PC-3 (cell line): Measurements from ENCODE around the gene KRTAP2-4. TPM values are rescaled to one million over a fixed set of nuclear protein-coding genes. Genes with fewer than 3 reads are reported as not detected.
A peak's percentile ranks its signal among the peaks of the same experiment; 100 is the strongest.
"Not testable (repeated sequence)": the region's sequence is repeated elsewhere in the genome, so short reads cannot be mapped to it uniquely, and the experiment has no call there.

Source experiments
- ATAC-seq: fragments of 200-7000 bp; cut with Tn5 transposase; 2 replicates; pipeline ENCODE4 v1.9.1; 2020; ENCODE audit warnings: mild to moderate bottlenecking, moderate library complexity
- BruUV-seq: library from RNA; stranded (reverse); fragments of 400-500 nt; replicated peaks from 2 replicates; lab custom pipeline; 2021; lab: Mats Ljungman, UMichigan
- CTCF ChIA-PET: fragments of 300-600 bp; sonication (Branson Sonifier 250); formaldehyde crosslinking; loops from one replicate; lab custom pipeline; 2022; ENCODE audit warnings: antibody characterized with exemption; lab: Charles Lee
- POLR2A ChIA-PET: fragments of 300-600 bp; sonication (Branson Sonifier 250); formaldehyde crosslinking; loops from one replicate; lab custom pipeline; 2022; ENCODE audit warnings: antibody characterized with exemption; ENCODE audit not compliant: unreplicated experiment; lab: Charles Lee
- DNase-seq: peaks from one replicate; pipeline ENCODE4 v3.0.0-alpha.2; 2015
- H2AFZ ChIP-seq: fragments of 300-600 bp; sonication (generic); 2 replicates; pipeline ENCODE4 v1.6.0; 2016; ENCODE audit warnings: antibody characterized with exemption, low read length
- H3F3A ChIP-seq: fragments of 300-600 bp; sonication (generic); one replicate; pipeline ENCODE4 v1.6.0; 2017; ENCODE audit warnings: antibody characterized with exemption, low read length, control low read depth, mild to moderate bottlenecking; ENCODE audit not compliant: unreplicated experiment
- H3K27ac ChIP-seq: fragments of 300-600 bp; sonication (generic); 2 replicates; pipeline ENCODE4 v1.5.1; 2016; ENCODE audit warnings: mild to moderate bottlenecking, low read length
- H3K27me3 ChIP-seq: fragments of 300-600 bp; sonication (generic); 2 replicates; pipeline ENCODE4 v1.6.1; 2016; ENCODE audit warnings: low read length, mixed read lengths
- H3K36me3 ChIP-seq: fragments of 300-600 bp; sonication (generic); 2 replicates; pipeline ENCODE4 v1.6.1; 2016; ENCODE audit warnings: low read depth, mixed run types, low read length, mixed read lengths
- H3K4me1 ChIP-seq: fragments of 300-600 bp; sonication (generic); 2 replicates; pipeline ENCODE4 v1.5.1; 2016; ENCODE audit warnings: low read length; ENCODE audit not compliant: insufficient read depth
- H3K4me2 ChIP-seq: fragments of 300-600 bp; sonication (generic); 2 replicates; pipeline ENCODE4 v1.6.0; 2016; ENCODE audit warnings: low read length
- H3K4me3 ChIP-seq: fragments of 300-600 bp; sonication (generic); 2 replicates; pipeline ENCODE4 v1.5.1; 2016; ENCODE audit warnings: mild to moderate bottlenecking, low read length, mixed read lengths
- H3K79me2 ChIP-seq: fragments of 300-600 bp; sonication (generic); 2 replicates; pipeline ENCODE4 v1.6.1; 2017; ENCODE audit warnings: low read length, mixed read lengths
- H3K9ac ChIP-seq: fragments of 300-600 bp; sonication (generic); 2 replicates; pipeline ENCODE4 v1.6.0; 2016; ENCODE audit warnings: mild to moderate bottlenecking, low read length
- H3K9me2 ChIP-seq: fragments of 300-600 bp; sonication (generic); replicated peaks from 2 replicates; pipeline ENCODE4 v1.6.1; 2016; ENCODE audit warnings: mixed run types, low read length, mixed read lengths
- H3K9me3 ChIP-seq: fragments of 300-600 bp; sonication (generic); 2 replicates; pipeline ENCODE4 v1.6.1; 2016; ENCODE audit warnings: low read length, mixed read lengths
- H4K20me1 ChIP-seq: fragments of 300-600 bp; sonication (generic); 2 replicates; pipeline ENCODE4 v1.6.1; 2016; ENCODE audit warnings: low read length, mixed read lengths
- EZH2 ChIP-seq: fragments of 300-600 bp; sonication (generic); IDR thresholded peaks from one replicate; pipeline ENCODE4 v1.6.1; 2017; ENCODE audit warnings: antibody characterized with exemption, mild to moderate bottlenecking, low read length; ENCODE audit not compliant: unreplicated experiment
- EZH2phosphoT487 ChIP-seq: fragments of 300-600 bp; sonication (generic); IDR thresholded peaks from 2 replicates; pipeline ENCODE4 v1.6.1; 2018; ENCODE audit warnings: mild to moderate bottlenecking, antibody characterized with exemption, low read length, borderline replicate concordance
- intact Hi-C: fragments of 100-400 bp; cut with micrococcal nuclease; formaldehyde crosslinking; loops from 2 replicates; pipeline ENCODE4 v1.9.0; 2023
- total RNA-seq: library from RNA; depleted of rRNA; stranded (reverse); fragments of >200 nt; gene quantifications from 2 replicates; pipeline ENCODE4 v1.2.3, GENCODE V29; 2014
- TF ChIP-seq, protein P1 (sequence below): fragments of 300-600 bp; sonication (generic); conservative IDR thresholded peaks from 2 replicates; pipeline ENCODE4 v1.5.1; 2017; ENCODE audit warnings: antibody characterized with exemption, low read depth, mild to moderate bottlenecking, low read length

Gene KRTAP2-4
- total RNA-seq, 1 experiment from 2014 or later = not detected

GRCh38 chr17:41069031-41069430 is 3.4 kb upstream of the KRTAP2-4 start:
- CTCF ChIA-PET = no interaction called here
- TF ChIP-seq, protein P1, sequence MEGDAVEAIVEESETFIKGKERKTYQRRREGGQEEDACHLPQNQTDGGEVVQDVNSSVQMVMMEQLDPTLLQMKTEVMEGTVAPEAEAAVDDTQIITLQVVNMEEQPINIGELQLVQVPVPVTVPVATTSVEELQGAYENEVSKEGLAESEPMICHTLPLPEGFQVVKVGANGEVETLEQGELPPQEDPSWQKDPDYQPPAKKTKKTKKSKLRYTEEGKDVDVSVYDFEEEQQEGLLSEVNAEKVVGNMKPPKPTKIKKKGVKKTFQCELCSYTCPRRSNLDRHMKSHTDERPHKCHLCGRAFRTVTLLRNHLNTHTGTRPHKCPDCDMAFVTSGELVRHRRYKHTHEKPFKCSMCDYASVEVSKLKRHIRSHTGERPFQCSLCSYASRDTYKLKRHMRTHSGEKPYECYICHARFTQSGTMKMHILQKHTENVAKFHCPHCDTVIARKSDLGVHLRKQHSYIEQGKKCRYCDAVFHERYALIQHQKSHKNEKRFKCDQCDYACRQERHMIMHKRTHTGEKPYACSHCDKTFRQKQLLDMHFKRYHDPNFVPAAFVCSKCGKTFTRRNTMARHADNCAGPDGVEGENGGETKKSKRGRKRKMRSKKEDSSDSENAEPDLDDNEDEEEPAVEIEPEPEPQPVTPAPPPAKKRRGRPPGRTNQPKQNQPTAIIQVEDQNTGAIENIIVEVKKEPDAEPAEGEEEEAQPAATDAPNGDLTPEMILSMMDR = no peak
- TF ChIP-seq EZH2 (no peak), EZH2phosphoT487 (no peak)
- BruUV-seq = no TSS peak
- Histone ChIP-seq H3K9me2 (no peaks in the 10 kb centered on the region), H3K27ac (no peak overlapping the region), H3K79me2 (no peaks in the 10 kb centered on the region), H3F3A (no peaks in the 10 kb centered on the region), H4K20me1 (no peaks in the 10 kb centered on the region), H3K36me3 (no peaks in the 10 kb centered on the region), H3K27me3 (no peaks in the 10 kb centered on the region), H3K4me1 (peaks cover 30% of the 10 kb centered on the region), H3K4me3 (no peak overlapping the region), H2AFZ (no peak overlapping the region), H3K9ac (no peak overlapping the region), H3K4me2 (no peak overlapping the region), H3K9me3 (no peaks in the 10 kb centered on the region)
- intact Hi-C loops = loop anchor here (10.0 kb wide), 2 partner anchors 64 to 146 kb away; partner anchors contain the start of gene KRTAP3-1
- POLR2A ChIA-PET = no interaction called here
- DNase-seq = no peak
- no peak for ATAC-seq

GRCh38 chr17:41067281-41067680 is 1.6 kb upstream of the KRTAP2-4 start:
- H3K27ac ChIP-seq = no peak overlapping the region
- no peaks in the 10 kb centered on the region for H3K9me2 ChIP-seq
- ATAC-seq (no peak), DNase-seq (no peak)
- no peaks in the 10 kb centered on the region for H3K9me3 ChIP-seq
- H4K20me1 ChIP-seq = no peaks in the 10 kb centered on the region
- intact Hi-C loops = loop anchor here (10.0 kb wide), 2 partner anchors 62 to 148 kb away; partner anchors contain the start of gene KRTAP3-1
- H3K36me3 ChIP-seq = no peaks in the 10 kb centered on the region
- no peaks in the 10 kb centered on the region for H3K79me2 ChIP-seq
- no peak overlapping the region for H2AFZ ChIP-seq
- no peak for TF ChIP-seq EZH2
- no peak for TF ChIP-seq EZH2phosphoT487
- TF ChIP-seq, protein P1 = no peak
- no TSS peak for BruUV-seq
- no peaks in the 10 kb centered on the region for H3F3A ChIP-seq
- peaks cover 48% of the 10 kb centered on the region for H3K4me1 ChIP-seq
- no peaks in the 10 kb centered on the region for H3K27me3 ChIP-seq
- H3K9ac ChIP-seq = no peak overlapping the region
- H3K4me3 ChIP-seq = no peak overlapping the region
- POLR2A ChIA-PET = no interaction called here
- CTCF ChIA-PET = no interaction called here
- no peak overlapping the region for H3K4me2 ChIP-seq

DNA sequence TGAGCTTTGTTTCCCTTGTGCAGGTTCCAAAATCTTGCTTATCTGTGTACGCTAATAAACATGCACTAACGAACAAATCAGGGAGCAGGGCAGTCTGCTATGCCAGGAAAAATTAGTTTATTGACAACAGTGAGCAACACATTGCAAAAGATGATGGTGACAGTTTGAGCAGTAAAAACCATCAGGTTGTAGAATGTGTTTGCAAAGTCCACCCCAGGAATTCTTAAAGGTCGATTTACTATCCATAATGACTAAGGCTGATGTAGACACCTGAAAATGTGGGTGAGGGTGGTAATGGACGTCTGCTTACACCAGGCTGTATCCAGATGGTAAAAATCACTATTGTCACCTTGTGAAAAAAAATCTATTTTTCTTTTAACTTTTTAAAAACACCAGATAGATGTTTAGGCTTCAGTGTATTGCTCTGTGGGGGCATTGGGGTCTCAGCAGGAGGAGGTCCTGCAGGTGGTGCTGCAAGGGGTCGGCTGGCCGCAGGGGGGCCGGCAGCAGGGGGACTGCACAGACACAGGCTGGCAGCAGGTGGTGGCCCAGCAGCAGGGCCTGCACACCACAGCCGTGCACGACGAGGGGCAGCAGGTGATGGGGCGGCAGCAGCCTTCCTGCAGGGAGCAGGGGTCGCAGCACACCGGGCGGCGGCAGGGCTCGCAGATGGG is 526 bp downstream of the KRTAP2-4 start:
- ATAC-seq, H3K4me3 ChIP-seq, H2AFZ ChIP-seq, POLR2A ChIA-PET, H3K36me3 ChIP-seq, H3K9ac ChIP-seq, H3K4me2 ChIP-seq, H3K27me3 ChIP-seq, H3K79me2 ChIP-seq, H3K9me3 ChIP-seq, H3F3A ChIP-seq, CTCF ChIA-PET, H3K9me2 ChIP-seq, H4K20me1 ChIP-seq, BruUV-seq: not testable (repeated sequence)
- intact Hi-C loops = loop anchor here (10.0 kb wide), 2 partner anchors 60 to 150 kb away; partner anchors contain the start of gene KRTAP3-1
- Histone ChIP-seq H3K27ac (peak overlapping the region; percentile 43; the same call in 1 of the 2 replicates), H3K4me1 (peaks cover 69% of the 10 kb centered on the region)
- peak; percentile 58 for DNase-seq
